ENCODE data around the gene PSKH1. TPM values are rescaled to one million over a fixed set of nuclear protein-coding genes. Genes with fewer than 3 reads are reported as not detected.

PSKH1 gene
- polyA plus RNA-seq, 1 donor from 2014 or later = 3.8 TPM

- Histone ChIP-seq H3K27ac (ENCODE audit: low read length) (peak overlapping the region; percentile 28), H3K36me3 (ENCODE audit: insufficient read depth, low read length) (no peaks in the 10 kb centered on the region), H4K20me1 (ENCODE audit: insufficient read depth) (no peaks in the 10 kb centered on the region), H3K9me3 (ENCODE audit: low read length) (no peaks in the 10 kb centered on the region), H3K9ac (ENCODE audit: low read length) (no peak overlapping the region), H2AFZ (ENCODE audit: low read depth, low read length) (no peak overlapping the region), H3K79me2 (replicated peaks; ENCODE audit: insufficient read depth, low read length) (no peaks in the 10 kb centered on the region), H3K4me2 (ENCODE audit: low read length) (no peak overlapping the region), H3K27me3 (ENCODE audit: insufficient read depth, low read depth, low read length) (no peaks in the 10 kb centered on the region), H3K4me3 (ENCODE audit: low read length) (no peak overlapping the region), H3F3A (ENCODE audit: insufficient read depth, low read length, poor library complexity, severe bottlenecking) (no peaks in the 10 kb centered on the region), H3K9me2 (ENCODE audit: insufficient read depth, low read length) (no peaks in the 10 kb centered on the region)
- no peak for TF ChIP-seq RAD21 (conservative IDR thresholded peaks at IDR 0.05)
- no peak for TF ChIP-seq TAF1 (IDR thresholded peaks at IDR 0.05; ENCODE audit: low read depth)
- TF ChIP-seq SMC3 (conservative IDR thresholded peaks at IDR 0.05; ENCODE audit: poor library complexity) = no peak
- TF ChIP-seq MXI1 (conservative IDR thresholded peaks at IDR 0.05; ENCODE audit: poor library complexity, severe bottlenecking) = no peak
- TF ChIP-seq POLR2AphosphoS5 (IDR thresholded peaks at IDR 0.05) = no peak
- no peak for TF ChIP-seq EZH2 (IDR thresholded peaks at IDR 0.05; ENCODE audit: borderline replicate concordance, insufficient read depth, low read length, poor library complexity, severe bottlenecking)
- no peak for TF ChIP-seq REST (IDR thresholded peaks at IDR 0.05; ENCODE audit: borderline replicate concordance)
- no peak for TF ChIP-seq CTCF (IDR thresholded peaks at IDR 0.05; ENCODE audit: poor library complexity, severe bottlenecking)
- no peak for TF ChIP-seq EP300 (conservative IDR thresholded peaks at IDR 0.05; ENCODE audit: poor library complexity, severe bottlenecking)
Observed at GRCh38 chr16:67917852-67918236, 24.8 kb downstream of the PSKH1 start.

GRCh38 chr16:67919622-67920221 lies 26.7 kb downstream of the PSKH1 start:
- no peaks in the 10 kb centered on the region for H3K9me3 ChIP-seq (ENCODE audit: low read length)
- no peak overlapping the region for H3K4me2 ChIP-seq (ENCODE audit: low read length)
- H3K4me3 ChIP-seq (ENCODE audit: low read length) = no peak overlapping the region
- H3K9ac ChIP-seq (ENCODE audit: low read length) = no peak overlapping the region
- H3K9me2 ChIP-seq (ENCODE audit: insufficient read depth, low read length) = no peaks in the 10 kb centered on the region
- H3K27me3 ChIP-seq (ENCODE audit: insufficient read depth, low read depth, low read length) = no peaks in the 10 kb centered on the region
- TF ChIP-seq MXI1 (conservative IDR thresholded peaks at IDR 0.05; ENCODE audit: poor library complexity, severe bottlenecking) = no peak
- TF ChIP-seq POLR2AphosphoS5 (IDR thresholded peaks at IDR 0.05) = no peak
- TF ChIP-seq RAD21 (conservative IDR thresholded peaks at IDR 0.05) = no peak
- no peak for TF ChIP-seq EZH2 (IDR thresholded peaks at IDR 0.05; ENCODE audit: borderline replicate concordance, insufficient read depth, low read length, poor library complexity, severe bottlenecking)
- TF ChIP-seq REST (IDR thresholded peaks at IDR 0.05; ENCODE audit: borderline replicate concordance) = no peak
- no peak for TF ChIP-seq EP300 (conservative IDR thresholded peaks at IDR 0.05; ENCODE audit: poor library complexity, severe bottlenecking)
- TF ChIP-seq SMC3 (conservative IDR thresholded peaks at IDR 0.05; ENCODE audit: poor library complexity) = no peak
- no peak for TF ChIP-seq TAF1 (IDR thresholded peaks at IDR 0.05; ENCODE audit: low read depth)
- no peak for TF ChIP-seq CTCF (IDR thresholded peaks at IDR 0.05; ENCODE audit: poor library complexity, severe bottlenecking)
- no peak overlapping the region for H3K27ac ChIP-seq (ENCODE audit: low read length)
- H4K20me1 ChIP-seq (ENCODE audit: insufficient read depth) = no peaks in the 10 kb centered on the region
- no peaks in the 10 kb centered on the region for H3K79me2 ChIP-seq (replicated peaks; ENCODE audit: insufficient read depth, low read length)
- H3K36me3 ChIP-seq (ENCODE audit: insufficient read depth, low read length) = no peaks in the 10 kb centered on the region
- no peak overlapping the region for H2AFZ ChIP-seq (ENCODE audit: low read depth, low read length)
- no peaks in the 10 kb centered on the region for H3F3A ChIP-seq (ENCODE audit: insufficient read depth, low read length, poor library complexity, severe bottlenecking)
